Panc1 (cell line): ENCODE data around the gene NEURL1B.

ENCODE experiments used
- CTCF ChIP-seq: fragments of 450-650 bp; IDR thresholded peaks from 2 replicates; pipeline ENCODE4 v1.5.1; 2017; ENCODE audit warnings: mild to moderate bottlenecking
- POLR2AphosphoS5 ChIP-seq: IDR thresholded peaks from 2 replicates; pipeline ENCODE4 v1.6.1; 2012; ENCODE audit warnings: mild to moderate bottlenecking, low read depth, low read length, moderate library complexity
- SIN3A ChIP-seq: IDR thresholded peaks from 2 replicates; pipeline ENCODE4 v1.6.1; 2012; ENCODE audit warnings: low read depth, mild to moderate bottlenecking, low read length, moderate library complexity, borderline replicate concordance; ENCODE audit not compliant: insufficient read depth
- TF ChIP-seq, protein P1 (sequence below), 2 experiments: IDR thresholded peaks; 2 replicates each; pipeline ENCODE4 v1.6.1; 2011 to 2012; ENCODE audit warnings: low read depth in 2 of 2, control low read depth in 1 of 2, low read length in 1 of 2, mild to moderate bottlenecking in 1 of 2, moderate library complexity in 1 of 2; ENCODE audit not compliant: insufficient read depth in 1 of 2

DNA sequence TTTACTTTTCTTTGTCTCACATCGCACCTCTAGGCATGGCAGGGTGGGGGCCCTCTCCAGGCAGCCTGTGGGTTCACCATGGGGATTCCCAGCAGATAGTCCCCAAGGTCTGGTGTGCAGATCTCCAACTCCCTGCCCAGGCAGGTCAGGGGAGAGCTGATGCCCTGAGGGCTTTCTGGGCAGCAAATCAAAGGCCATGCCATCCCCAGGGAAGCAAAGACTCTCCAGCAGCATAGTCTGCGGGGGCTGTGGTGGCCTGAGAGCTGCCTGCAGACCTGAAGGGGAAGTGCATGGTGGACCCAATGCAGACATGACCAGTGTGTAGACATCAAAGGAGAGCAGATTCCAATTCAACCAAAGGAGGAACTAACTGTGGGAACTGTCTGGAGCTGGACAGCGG is 7.7 kb downstream of the NEURL1B start:
- TF ChIP-seq SIN3A: no peak
- no peak for TF ChIP-seq CTCF
- no peak for TF ChIP-seq POLR2AphosphoS5
- TF ChIP-seq, protein P1, sequence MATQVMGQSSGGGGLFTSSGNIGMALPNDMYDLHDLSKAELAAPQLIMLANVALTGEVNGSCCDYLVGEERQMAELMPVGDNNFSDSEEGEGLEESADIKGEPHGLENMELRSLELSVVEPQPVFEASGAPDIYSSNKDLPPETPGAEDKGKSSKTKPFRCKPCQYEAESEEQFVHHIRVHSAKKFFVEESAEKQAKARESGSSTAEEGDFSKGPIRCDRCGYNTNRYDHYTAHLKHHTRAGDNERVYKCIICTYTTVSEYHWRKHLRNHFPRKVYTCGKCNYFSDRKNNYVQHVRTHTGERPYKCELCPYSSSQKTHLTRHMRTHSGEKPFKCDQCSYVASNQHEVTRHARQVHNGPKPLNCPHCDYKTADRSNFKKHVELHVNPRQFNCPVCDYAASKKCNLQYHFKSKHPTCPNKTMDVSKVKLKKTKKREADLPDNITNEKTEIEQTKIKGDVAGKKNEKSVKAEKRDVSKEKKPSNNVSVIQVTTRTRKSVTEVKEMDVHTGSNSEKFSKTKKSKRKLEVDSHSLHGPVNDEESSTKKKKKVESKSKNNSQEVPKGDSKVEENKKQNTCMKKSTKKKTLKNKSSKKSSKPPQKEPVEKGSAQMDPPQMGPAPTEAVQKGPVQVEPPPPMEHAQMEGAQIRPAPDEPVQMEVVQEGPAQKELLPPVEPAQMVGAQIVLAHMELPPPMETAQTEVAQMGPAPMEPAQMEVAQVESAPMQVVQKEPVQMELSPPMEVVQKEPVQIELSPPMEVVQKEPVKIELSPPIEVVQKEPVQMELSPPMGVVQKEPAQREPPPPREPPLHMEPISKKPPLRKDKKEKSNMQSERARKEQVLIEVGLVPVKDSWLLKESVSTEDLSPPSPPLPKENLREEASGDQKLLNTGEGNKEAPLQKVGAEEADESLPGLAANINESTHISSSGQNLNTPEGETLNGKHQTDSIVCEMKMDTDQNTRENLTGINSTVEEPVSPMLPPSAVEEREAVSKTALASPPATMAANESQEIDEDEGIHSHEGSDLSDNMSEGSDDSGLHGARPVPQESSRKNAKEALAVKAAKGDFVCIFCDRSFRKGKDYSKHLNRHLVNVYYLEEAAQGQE (IDR thresholded peaks at IDR 0.05; ENCODE audit: insufficient read depth in 1 of 2, low read depth in 2 of 2, low read length in 1 of 2): no peak
